OCI-LY3 (cell line): ENCODE results near the gene ALS2.
"Not testable (repeated sequence)": the region's sequence is repeated elsewhere in the genome, so short reads cannot be mapped to it uniquely, and the experiment has no call there.

ENCODE experiments used
- CTCF ChIP-seq: fragments of 200-600, 300-600 bp; sonication (generic); IDR thresholded peaks from 2 replicates; pipeline ENCODE4 v1.5.1; 2014; ENCODE audit warnings: antibody characterized with exemption, low read length, low read depth
- EZH2phosphoT487 ChIP-seq: fragments of 200-600 bp; shearing (Covaris generic); IDR thresholded peaks from 2 replicates; pipeline ENCODE4 v1.6.1; 2018; ENCODE audit warnings: antibody characterized with exemption, mixed run types, low read depth

GRCh38 chr2:201810604-201811003 is 29.9 kb upstream of the ALS2 start:
- not testable (repeated sequence) for TF ChIP-seq CTCF, EZH2phosphoT487
